GM18858 (cell line): Measurements from ENCODE around the gene KIF20B.

Experiments
- ATAC-seq: cut with Tn5 transposase; IDR thresholded peaks from one replicate; pipeline ENCODE4 v1.9.1; 2021; ENCODE audit not compliant: unreplicated experiment

Gene KIF20B, protein sequence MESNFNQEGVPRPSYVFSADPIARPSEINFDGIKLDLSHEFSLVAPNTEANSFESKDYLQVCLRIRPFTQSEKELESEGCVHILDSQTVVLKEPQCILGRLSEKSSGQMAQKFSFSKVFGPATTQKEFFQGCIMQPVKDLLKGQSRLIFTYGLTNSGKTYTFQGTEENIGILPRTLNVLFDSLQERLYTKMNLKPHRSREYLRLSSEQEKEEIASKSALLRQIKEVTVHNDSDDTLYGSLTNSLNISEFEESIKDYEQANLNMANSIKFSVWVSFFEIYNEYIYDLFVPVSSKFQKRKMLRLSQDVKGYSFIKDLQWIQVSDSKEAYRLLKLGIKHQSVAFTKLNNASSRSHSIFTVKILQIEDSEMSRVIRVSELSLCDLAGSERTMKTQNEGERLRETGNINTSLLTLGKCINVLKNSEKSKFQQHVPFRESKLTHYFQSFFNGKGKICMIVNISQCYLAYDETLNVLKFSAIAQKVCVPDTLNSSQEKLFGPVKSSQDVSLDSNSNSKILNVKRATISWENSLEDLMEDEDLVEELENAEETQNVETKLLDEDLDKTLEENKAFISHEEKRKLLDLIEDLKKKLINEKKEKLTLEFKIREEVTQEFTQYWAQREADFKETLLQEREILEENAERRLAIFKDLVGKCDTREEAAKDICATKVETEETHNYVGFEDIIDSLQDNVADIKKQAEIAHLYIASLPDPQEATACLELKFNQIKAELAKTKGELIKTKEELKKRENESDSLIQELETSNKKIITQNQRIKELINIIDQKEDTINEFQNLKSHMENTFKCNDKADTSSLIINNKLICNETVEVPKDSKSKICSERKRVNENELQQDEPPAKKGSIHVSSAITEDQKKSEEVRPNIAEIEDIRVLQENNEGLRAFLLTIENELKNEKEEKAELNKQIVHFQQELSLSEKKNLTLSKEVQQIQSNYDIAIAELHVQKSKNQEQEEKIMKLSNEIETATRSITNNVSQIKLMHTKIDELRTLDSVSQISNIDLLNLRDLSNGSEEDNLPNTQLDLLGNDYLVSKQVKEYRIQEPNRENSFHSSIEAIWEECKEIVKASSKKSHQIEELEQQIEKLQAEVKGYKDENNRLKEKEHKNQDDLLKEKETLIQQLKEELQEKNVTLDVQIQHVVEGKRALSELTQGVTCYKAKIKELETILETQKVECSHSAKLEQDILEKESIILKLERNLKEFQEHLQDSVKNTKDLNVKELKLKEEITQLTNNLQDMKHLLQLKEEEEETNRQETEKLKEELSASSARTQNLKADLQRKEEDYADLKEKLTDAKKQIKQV (N-terminal part only)

DNA sequence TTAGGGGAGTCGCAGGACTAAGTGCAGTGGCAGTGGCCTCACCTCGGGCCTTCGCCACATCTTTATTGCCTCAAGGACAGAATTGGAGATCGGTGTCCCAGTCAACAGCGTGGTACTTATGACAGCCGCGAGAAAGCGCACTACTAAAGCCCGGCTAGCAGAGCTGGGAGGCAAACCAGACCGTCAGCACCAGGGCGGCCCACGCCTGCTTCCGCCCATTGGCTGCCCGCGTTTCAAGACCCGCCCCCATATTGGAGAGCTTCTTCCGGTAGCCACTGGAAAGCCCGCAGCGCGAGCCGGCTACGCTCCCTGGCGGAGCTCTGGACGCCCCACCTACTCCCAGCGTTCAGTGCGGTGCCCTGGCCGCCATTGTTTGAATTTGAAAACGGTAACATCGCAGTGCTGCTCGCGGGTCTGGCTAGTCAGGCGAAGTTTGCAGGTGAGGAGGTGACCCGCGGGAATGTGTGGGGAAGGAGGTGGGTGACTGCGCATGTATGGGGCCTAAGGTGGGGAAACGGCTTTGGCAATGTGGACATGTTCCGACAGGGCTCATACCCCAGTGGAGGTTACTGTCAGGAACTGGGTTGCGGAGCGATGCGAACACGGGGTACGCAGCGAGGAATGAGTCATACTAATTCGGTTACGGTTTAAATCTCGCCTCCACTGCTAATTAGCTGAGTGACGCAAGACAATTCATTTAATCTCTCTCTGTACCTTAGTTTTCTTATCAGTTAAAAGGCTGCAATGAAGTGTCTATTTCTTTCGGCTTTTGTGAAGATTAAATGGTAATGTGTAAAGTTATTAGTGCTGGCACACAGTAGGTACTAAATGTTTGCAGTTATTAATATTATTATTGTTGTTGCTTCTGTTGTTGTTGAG lies at the start of gene KIF20B:
Gene KIF20B (plus strand): TSS at position 349 of the 879 bp plus-strand sequence. CDS start 3,705 bp downstream, outside the sequence.
- peak; percentile 89 for ATAC-seq

DNA sequence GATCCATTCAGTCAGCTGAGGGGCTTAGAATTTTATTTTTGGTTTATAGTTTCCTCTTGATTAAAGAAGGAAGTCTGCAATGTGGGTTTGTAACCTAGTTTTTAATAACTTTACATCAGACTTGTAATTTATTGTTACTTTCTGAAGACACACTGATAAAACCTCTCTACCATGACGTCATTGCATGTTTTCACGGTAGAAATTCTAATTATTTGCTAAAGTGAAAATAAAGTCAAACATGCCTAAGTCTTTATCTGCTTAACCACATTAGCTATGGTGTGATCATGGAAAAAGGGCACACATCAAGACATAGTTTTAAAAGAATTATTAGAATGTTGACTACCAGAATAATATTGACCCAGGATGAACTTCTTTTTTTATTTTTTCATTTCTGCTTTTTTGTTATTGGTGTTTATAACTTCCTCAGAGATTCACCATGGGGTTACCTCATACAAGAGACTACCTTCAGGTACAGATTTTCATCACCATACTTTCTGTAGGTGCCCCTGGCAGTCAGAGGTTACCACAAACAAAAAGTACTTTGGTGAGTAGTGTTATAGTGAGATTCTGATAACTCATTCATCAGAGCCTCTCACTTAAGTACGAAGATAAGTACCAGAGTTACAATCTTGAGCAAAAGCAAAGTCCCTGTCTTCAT lies 49.3 kb upstream of the KIF20B start:
- peak; percentile 60 for ATAC-seq

DNA sequence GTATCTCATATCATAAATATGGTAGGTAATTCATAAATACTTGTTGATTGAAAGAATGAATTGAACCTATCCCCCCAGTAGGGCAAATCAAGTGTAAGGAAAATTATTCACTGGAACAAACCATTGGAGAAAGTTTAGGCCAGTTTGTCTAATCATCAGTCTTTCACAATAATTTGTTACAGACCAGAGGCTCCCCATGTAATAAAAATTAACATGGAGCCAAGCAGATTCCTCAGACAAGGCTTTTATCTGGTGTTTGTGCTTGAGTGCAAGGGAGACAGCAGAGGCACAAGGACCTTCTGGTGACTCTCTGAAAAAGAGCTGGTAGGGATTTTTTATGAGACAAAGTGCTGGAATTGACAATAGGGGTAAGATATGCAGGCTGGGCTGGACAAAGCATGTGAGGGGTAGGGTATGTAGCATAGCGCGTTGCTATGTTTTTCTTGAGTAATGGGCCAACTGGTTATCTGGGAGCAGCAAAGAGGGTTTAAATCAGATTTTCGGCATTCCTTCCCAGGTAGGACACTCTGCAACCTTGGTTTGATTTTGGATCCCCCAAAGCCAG lies 48.5 kb upstream of the KIF20B start:
- no peak for ATAC-seq

DNA sequence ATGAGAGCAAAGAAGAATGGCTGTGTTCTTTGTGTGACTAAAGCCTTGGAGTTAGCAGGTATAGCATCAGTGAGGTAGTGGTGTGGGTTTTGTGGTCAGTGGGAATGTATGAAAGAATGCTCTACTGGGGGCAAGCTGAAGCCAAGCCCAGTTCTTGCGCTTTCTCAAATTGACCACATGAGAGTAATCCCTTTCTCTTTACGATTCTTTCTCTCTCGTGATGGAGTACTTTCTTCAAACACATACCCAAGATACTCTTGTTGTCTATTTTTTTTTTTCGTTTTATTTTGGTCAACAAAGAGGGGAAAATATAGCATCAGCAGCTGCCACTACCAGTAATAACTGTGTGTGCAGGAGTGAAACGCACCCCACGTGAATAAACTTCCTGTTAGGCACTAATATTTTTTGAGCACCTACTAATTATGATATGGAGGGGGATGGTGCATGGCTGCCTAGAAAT lies 48.0 kb upstream of the KIF20B start:
- ATAC-seq = peak; percentile 41

DNA sequence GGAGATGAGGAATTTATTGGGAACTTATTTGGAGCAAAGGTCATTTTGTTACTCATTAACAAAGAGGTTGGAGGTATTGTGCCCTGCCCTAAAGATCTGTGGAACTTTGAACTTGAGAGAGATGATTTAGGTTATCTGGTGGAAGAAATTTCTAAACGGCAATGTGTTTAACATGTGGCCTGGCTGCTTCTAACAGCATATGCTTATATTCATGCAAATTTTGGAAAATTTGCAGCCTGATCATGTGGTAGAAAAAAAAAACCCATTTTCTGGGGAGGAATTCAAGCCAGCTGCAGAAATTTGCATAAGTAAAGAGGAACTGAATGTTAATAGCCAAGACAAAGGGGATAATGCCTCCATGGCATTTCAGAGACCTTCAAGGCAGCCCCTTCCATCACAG lies 45.7 kb upstream of the KIF20B start:
- no peak for ATAC-seq

DNA sequence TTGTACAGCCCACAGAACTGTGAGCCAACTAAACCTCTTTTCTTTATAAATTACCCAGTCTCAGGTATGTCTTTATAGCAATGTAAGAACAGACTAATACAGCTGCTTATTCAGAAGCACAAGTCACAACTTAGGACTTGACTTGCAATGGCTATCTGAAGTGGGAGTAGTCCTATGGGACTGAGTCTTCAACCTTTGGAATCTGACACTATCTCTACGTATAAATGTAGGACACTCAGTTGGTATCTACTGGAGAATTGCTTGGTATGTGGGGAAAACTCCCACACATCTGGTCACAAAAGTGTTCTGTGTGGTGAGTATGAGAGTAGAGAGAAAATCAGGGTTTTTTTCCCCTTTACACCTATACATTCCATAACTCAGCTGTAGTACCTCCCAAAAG lies 44.1 kb upstream of the KIF20B start:
- no peak for ATAC-seq

DNA sequence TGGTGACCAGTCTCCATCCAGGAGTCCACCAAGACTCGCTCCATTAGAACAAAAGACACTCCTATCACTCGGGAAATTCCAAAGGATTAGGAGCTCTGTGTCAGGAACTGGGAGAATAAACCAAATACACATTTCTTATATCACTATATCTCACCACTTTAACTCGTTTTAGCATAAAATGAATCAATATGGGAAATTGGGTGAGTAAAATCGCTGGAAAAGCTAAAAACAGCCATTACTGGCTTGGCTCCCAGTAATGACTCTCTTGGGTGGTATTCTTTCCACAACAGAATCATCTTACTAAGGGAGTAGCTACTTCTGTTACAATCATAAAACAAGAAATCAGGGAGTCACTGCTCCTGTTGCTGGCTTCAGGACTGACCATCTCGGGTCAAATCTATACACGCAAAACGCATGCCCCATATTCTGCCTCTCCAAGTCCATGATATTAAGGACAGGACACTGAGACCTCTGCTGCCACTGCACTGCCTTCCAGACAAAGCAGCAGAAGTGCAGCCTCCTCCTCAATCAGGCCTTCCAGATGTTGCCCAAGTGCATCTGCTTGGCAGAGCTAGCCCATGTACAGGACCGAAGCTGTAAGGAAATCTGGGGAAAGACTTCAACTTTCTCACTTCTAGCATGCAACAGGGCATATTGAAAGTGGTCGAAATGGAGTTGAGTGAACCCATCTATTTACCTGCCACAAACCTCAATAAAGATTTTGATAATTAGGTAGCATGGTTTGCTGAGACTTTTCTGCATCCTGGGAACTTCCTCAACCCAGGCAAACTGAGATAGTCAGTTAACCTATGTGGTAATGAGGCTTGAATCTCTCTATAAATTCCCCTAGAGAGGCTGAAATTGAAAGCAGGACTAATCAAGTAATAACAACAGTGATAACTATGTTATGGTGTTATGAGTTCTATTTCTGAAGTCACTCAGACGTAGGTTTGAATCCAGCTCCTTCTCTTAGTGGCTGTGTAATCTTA lies 42.0 kb upstream of the KIF20B start:
- no peak for ATAC-seq

DNA sequence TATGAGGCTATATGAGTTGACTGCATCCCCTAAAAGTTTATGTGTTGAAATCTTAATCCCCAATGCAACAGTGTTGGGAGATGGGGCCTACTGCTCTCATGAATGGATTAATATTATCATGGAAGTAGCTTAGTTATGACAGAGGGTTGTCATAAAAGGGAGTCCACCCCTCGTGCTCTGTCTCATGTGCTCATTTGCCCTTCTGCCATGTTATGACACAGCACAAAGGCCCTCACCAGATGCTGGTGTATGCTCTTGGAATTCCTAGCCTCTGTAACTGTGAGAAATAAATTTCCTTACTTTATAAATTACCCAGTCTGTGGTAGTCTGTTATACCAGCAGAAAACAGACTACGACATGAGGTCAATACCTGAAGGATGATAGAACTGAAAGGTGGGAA lies 38.8 kb upstream of the KIF20B start:
- no peak for ATAC-seq

DNA sequence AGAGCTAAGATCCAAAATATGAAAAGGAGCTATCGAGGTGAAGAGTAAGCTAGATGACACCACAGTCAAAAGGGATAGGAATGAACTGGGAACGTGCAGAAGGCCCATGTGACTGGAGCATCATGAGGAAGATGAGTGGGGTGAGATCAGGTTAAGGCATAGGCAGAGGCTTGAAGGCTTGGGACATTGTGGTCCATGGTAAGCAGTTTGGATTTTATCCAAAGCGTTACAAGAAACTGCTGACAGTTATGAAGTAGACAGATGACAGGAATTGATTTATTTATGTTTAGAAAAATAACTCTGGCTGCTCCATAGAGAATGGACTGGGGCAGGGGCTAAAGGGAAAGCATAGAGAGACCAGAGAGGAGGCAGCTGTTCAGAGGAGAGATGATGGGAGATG lies 38.2 kb upstream of the KIF20B start:
- no peak for ATAC-seq

DNA sequence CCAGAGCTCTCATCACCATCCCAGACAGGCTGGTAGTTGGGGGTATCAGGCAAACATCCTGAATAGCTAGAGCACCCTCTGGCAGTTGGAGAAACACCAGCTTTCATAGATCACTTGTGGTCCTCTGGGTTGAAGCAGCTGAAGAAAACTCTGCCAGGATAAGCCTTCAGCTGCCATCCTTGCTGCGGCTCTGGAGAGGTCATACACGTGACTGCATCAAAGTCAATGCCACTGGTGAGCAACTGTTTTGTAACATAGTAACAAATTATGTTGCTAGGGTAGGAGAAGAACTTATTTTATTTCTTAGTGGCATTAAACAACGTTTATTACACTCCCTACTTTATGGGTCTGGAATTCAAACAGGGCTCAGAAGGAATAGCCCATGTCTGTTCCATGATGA lies 37.2 kb upstream of the KIF20B start:
- ATAC-seq = no peak

DNA sequence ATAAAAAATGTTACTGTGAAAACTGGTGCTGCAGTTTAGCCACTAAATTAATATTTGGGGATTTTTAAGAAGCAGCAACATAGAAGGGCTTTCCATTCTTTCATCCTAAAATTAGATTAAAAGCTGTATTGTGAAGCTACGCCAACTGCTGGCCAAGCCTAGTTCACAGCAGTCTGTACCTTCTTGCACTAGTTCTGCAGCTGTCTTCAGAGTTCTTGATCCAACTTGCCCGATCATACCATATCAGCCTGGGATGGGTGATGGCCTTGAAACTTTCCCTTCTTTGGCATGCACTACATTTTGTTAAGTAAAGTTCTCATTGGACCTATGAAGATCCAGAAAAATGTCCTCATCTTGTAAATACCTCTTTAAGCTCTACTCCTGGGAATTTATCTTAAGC lies 36.1 kb upstream of the KIF20B start:
- ATAC-seq = no peak

DNA sequence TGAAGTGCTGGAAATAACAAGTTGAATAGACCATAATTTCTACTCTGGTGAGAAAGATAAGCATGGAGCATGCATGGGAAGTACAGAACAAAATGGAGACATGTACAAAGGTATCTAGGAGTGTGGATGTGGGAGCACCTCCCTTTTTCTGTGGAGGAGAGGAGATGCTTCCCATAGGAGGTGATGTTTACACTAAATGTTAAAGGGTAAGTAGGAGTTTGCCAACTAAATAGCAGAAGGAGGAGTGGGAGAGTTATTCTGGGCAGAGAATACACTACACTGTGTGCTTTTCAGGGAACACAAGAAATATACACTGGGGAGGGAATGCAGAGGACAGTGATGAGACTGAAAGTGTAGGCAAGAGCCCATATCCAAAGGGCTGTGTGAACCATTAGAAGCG lies 35.3 kb upstream of the KIF20B start:
- no peak for ATAC-seq

DNA sequence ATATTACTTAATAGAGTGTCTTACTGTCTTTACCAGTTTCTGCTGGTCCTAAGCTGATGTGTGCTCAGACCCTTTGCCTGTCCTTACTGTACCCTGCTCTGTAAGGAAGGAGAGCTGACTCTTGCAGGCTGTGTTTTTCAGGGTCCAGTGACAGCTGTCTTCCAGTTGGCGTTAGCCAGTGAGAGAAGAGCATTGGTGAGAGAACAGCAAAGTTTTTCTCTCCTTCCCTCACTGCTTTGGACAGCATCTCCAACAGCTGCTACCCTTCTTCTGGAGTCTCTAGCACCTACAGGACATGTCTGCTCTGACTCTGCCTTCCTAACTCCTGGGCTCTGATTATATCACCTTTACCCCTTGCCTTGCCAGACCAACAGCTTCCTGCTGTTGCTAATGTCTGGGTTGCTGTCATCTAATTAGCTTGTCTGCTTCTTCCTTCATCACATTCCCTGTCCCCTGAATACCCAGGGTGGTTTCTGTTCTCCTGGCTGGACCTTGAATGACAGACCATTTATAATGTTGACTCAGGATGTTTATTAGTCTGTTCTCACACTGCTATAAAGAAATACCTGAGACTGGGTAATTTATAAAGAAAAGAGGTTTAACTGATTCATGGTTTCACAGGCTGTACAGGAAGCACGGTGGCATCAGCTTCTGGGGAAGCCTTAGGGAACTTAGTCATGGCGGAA lies 32.9 kb upstream of the KIF20B start:
- ATAC-seq = no peak

DNA sequence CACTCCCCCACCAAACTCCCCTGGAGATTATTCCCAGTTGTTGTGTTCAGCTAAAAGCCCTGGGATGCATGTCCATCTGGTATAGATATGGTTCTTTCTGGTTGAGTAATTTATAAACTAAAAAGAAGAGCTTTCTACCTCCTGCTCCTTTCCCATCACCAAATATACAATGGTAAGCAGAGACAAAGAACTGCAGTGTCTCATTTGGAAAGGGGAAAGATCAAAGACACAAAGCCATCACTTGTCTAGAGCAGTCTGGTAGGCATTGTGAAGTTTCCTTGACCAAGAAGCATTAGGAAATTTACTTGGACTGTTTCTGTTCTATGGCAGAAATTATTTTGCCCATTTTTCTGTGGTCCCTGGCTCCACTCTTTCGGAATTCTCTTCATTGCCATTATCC lies 31.4 kb upstream of the KIF20B start:
- no peak for ATAC-seq

DNA sequence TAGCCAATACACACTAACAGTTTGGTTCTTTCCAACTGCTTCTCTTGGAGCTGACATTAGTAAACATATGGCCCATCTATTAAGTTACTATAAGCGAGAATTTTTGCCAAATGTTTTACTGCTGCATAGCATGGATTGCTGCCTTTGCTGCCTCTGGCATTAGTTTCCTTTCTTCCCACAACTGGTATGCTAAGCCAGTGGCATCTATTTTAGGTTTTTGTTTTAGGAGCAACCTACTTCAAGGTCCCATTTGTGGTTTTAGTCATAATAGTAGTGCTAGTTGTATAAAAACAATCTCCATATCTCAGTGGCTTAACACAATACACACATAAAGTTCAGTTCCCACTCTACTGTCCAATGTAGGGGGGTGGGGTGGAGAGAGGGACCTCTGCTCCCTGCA lies 30.5 kb upstream of the KIF20B start:
- no peak for ATAC-seq

DNA sequence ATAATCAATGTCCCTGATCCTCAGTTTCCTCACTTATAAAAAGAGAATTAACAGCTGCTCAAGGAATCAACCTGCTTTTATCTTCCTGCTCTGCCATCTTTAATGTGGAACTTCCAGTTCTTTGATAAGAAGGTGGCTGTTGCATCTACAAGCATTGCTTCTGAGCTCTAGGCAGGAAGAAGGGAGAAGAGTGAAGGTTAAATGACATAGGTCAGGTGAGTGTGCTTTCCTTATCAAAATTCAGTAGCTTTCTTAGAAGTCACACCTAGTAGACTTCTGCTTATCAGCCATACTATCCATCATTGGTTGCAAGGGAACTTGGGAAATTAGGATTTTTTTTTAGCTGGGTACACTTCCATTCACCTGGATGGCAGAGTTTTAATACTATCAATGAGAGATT lies 24.0 kb upstream of the KIF20B start:
- no peak for ATAC-seq

DNA sequence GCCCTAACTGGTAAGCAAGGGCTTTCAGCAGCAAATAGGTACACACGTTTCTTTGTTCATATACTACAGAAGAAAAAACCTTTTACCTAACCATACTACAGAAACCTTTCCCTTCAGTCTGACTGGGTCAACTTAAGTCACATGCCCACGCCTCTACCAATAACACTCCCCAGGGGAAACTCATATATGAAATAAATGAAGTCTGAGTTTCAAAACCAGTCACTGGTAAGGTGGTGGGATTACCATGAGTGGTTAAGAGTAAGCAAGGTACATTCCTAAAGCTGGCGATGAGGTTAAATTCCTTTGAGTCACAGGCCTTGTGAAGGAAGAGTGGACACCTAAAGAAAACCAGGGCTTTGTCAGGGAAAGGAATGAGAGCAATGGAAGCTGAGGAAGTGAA lies 21.4 kb upstream of the KIF20B start:
- no peak for ATAC-seq

DNA sequence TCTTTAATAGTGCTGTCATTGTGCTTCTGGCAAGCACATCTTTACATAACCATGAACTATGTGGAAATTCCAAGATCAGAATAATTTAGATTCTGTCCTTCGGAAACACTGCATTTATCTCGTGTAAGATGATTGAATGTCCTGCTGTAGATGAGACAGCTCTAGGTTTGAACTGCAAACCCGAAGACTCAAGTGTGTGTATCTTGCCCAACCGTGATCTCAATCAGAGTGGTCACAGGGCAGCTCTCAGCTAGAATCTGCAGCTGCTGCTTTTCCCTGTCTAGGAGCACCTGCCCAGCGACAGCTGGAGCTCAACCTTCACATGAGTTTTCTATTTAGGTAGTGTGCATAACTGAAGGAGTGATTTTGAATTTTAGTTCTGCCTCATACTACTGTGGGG lies 17.5 kb upstream of the KIF20B start:
- no peak for ATAC-seq
